ENCODE data around the gene RFTN1. TPM values are rescaled to one million over a fixed set of nuclear protein-coding genes. Genes with fewer than 3 reads are reported as not detected.

RFTN1 gene
- total RNA-seq, 1 experiment from 2014 or later = 4.5 TPM

- ChIA-PET POLR2A (interaction anchor here (1.0 kb wide), 1 partner anchor 20 kb away, joined by 3 read pairs; the partner anchor contains the start of genes DPH3 and OXNAD1), CTCF (interaction anchor here (1.0 to 2.9 kb wide), 3 partner anchors 10 to 266 kb away, joined by 3 to 19 read pairs (median 3); no protein-coding TSS in a partner anchor)
- intact Hi-C loops (cut with micrococcal nuclease) = no loop called here
- no peak for DNase-seq (ENCODE audit: unreplicated experiment)
- H3K9me3 Mint-ChIP-seq (ENCODE audit: unreplicated experiment) = no peaks in the 10 kb centered on the region
- TF ChIP-seq CTCF (IDR thresholded peaks at IDR 0.05; ENCODE audit: unreplicated experiment) = no peak
- H3K4me1 Mint-ChIP-seq (ENCODE audit: insufficient read depth, unreplicated experiment) = no peaks in the 10 kb centered on the region
- no TSS peak for BruUV-seq (replicated peaks)
- peaks cover 48% of the 10 kb centered on the region for H3K36me3 Mint-ChIP-seq (ENCODE audit: insufficient read depth, unreplicated experiment)
- H3K27me3 Mint-ChIP-seq (ENCODE audit: insufficient read depth, unreplicated experiment) = no peaks in the 10 kb centered on the region
- no peak overlapping the region for H3K4me3 Mint-ChIP-seq (ENCODE audit: unreplicated experiment)
- H3K27ac Mint-ChIP-seq (ENCODE audit: low read depth, unreplicated experiment) = no peak overlapping the region
Measured at GRCh38 chr3:16284633-16285032, 228.9 kb downstream of the RFTN1 start.

GRCh38 chr3:16280671-16281070 lies 232.8 kb downstream of the RFTN1 start:
- intact Hi-C loops (cut with micrococcal nuclease) = no loop called here
- DNase-seq (ENCODE audit: unreplicated experiment) = no peak
- Mint-ChIP-seq H3K36me3 (ENCODE audit: insufficient read depth, unreplicated experiment) (peaks cover 43% of the 10 kb centered on the region), H3K9me3 (ENCODE audit: unreplicated experiment) (no peaks in the 10 kb centered on the region), H3K4me3 (ENCODE audit: unreplicated experiment) (no peak overlapping the region), H3K27me3 (ENCODE audit: insufficient read depth, unreplicated experiment) (no peaks in the 10 kb centered on the region), H3K4me1 (ENCODE audit: insufficient read depth, unreplicated experiment) (no peaks in the 10 kb centered on the region), H3K27ac (ENCODE audit: low read depth, unreplicated experiment) (no peak overlapping the region)
- no TSS peak for BruUV-seq (replicated peaks)
- POLR2A ChIA-PET = no interaction called here
- no peak for TF ChIP-seq CTCF (IDR thresholded peaks at IDR 0.05; ENCODE audit: unreplicated experiment)
- CTCF ChIA-PET = interaction anchor here (0.6 to 2.3 kb wide), 4 partner anchors 10 to 269 kb away, joined by 3 to 13 read pairs (median 4); no protein-coding TSS in a partner anchor

GRCh38 chr3:16279010-16279801 lies 234.3 kb downstream of the RFTN1 start:
- ChIA-PET POLR2A (no interaction called here), CTCF (interaction anchor here (0.8 to 3.1 kb wide), 3 partner anchors 10 to 272 kb away, joined by 3 to 13 read pairs (median 3); no protein-coding TSS in a partner anchor)
- no TSS peak for BruUV-seq (replicated peaks)
- no peaks in the 10 kb centered on the region for H3K9me3 Mint-ChIP-seq (ENCODE audit: unreplicated experiment)
- H3K27me3 Mint-ChIP-seq (ENCODE audit: insufficient read depth, unreplicated experiment) = no peaks in the 10 kb centered on the region
- DNase-seq (ENCODE audit: unreplicated experiment) = no peak
- H3K4me1 Mint-ChIP-seq (ENCODE audit: insufficient read depth, unreplicated experiment) = no peaks in the 10 kb centered on the region
- TF ChIP-seq CTCF (IDR thresholded peaks at IDR 0.05; ENCODE audit: unreplicated experiment) = no peak
- intact Hi-C loops (cut with micrococcal nuclease) = no loop called here
- H3K4me3 Mint-ChIP-seq (ENCODE audit: unreplicated experiment) = no peak overlapping the region
- peaks cover 57% of the 10 kb centered on the region for H3K36me3 Mint-ChIP-seq (ENCODE audit: insufficient read depth, unreplicated experiment)
- H3K27ac Mint-ChIP-seq (ENCODE audit: low read depth, unreplicated experiment) = no peak overlapping the region

- no peak overlapping the region for H3K27ac Mint-ChIP-seq (ENCODE audit: low read depth, unreplicated experiment)
- DNase-seq (ENCODE audit: unreplicated experiment) = no peak
- POLR2A ChIA-PET = interaction anchor here (1.4 kb wide), 1 partner anchor 249 kb away, joined by 3 read pairs; no protein-coding TSS in a partner anchor
- CTCF ChIA-PET = interaction anchor here (0.6 to 3.1 kb wide), 3 partner anchors 9 to 273 kb away, joined by 4 to 13 read pairs (median 4); no protein-coding TSS in a partner anchor
- H3K36me3 Mint-ChIP-seq (ENCODE audit: insufficient read depth, unreplicated experiment) = peaks cover 57% of the 10 kb centered on the region
- no peak overlapping the region for H3K4me3 Mint-ChIP-seq (ENCODE audit: unreplicated experiment)
- no TSS peak for BruUV-seq (replicated peaks)
- intact Hi-C loops (cut with micrococcal nuclease) = no loop called here
- H3K4me1 Mint-ChIP-seq (ENCODE audit: insufficient read depth, unreplicated experiment) = no peaks in the 10 kb centered on the region
- H3K27me3 Mint-ChIP-seq (ENCODE audit: insufficient read depth, unreplicated experiment) = no peaks in the 10 kb centered on the region
- TF ChIP-seq CTCF (IDR thresholded peaks at IDR 0.05; ENCODE audit: unreplicated experiment) = no peak
- no peaks in the 10 kb centered on the region for H3K9me3 Mint-ChIP-seq (ENCODE audit: unreplicated experiment)
Measured at GRCh38 chr3:16277471-16277870, 236.0 kb downstream of the RFTN1 start.
